GM19324 (cell line): ENCODE results near the gene VGLL3.
"Not testable (repeated sequence)": the region's sequence is repeated elsewhere in the genome, so short reads cannot be mapped to it uniquely, and the experiment has no call there.

ENCODE experiments used
- ATAC-seq: cut with Tn5 transposase; IDR thresholded peaks from one replicate; pipeline ENCODE4 v1.9.1; 2021; ENCODE audit warnings: mild to moderate bottlenecking, moderate library complexity; ENCODE audit not compliant: unreplicated experiment, low FRiP score

Gene VGLL3

GRCh38 chr3:86990012-86990733 is 776 bp downstream of the VGLL3 start:
- ATAC-seq, result no peak

- no peak for ATAC-seq
Measured at GRCh38 chr3:86989611-86990010, 1.3 kb downstream of the VGLL3 start.

- no peak for ATAC-seq
Measured at GRCh38 chr3:86989006-86989405, 1.9 kb downstream of the VGLL3 start.

DNA sequence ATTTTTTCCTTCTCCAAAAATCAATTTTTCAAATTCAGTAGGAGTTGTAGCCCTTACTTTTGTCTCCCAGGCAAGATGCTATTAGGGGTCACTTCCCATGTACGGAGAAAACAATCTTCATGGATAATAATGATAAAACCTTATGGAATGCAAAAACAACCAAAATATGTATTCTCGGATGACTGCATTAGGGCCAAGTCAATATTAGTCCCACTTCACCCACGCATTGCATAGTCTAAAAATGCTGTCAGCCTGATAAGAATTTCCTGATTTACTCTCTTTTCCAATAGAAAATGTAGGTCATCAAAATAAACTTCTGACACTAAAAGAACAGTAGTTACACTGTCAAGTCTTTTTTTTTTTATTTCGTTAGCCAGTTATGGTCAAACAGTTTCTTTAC is 2.7 kb downstream of the VGLL3 start:
- ATAC-seq, result no peak

GRCh38 chr3:86987421-86987715 is 3.6 kb downstream of the VGLL3 start:
- ATAC-seq, result no peak

GRCh38 chr3:86986671-86987420 is 4.1 kb downstream of the VGLL3 start:
- ATAC-seq, result no peak

DNA sequence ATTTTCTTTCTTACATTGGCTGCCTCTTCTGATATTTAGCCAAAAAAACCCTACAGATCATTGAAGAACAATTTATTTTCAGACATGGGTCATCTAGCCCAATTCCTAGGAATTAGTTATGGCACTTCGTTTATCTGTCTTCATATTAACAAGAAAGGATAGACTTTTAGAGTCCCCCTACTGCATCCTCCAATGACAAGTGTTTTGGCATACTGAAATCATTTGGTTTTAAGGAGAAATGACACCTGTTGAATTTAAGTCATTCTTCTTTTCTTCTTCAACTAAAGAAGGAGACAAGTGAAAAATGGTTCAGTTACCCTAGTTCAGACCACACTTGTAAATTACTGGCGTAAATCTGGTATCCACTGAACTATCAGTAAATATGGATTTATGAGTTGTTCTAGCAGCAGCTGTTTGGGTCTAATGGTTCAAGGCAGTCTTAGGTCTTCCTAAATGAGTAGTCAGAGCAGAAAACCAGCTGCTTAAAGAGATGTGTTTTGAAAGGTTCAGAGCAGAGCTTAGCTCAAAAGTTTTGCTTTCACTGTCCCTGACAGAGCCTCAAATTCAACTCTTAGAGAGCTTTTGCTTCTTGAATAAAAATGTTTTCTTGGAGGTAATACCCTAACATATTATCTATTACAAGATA is 5.6 kb downstream of the VGLL3 start:
- ATAC-seq, result no peak

DNA sequence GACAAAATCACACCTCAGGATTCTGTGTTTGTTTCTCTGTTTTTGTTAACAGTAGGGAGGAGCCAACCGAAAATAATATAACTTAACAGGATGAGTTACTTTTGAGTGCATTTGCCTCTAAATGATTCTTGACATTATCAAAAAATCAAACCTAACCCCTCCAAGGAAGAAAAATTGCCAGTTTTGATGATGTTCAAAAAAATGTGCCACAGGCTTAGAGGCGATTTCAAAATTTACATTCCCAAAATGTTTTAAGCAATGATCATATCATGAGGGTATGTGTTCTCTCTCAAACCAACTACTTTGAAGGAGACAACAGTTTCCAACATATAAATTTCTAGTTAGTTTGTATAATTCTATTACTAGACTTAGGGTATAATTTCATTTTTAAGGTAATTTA is 6.7 kb downstream of the VGLL3 start:
- ATAC-seq, result no peak

GRCh38 chr3:86982883-86983282 is 8.1 kb downstream of the VGLL3 start:
- ATAC-seq, result no peak

DNA sequence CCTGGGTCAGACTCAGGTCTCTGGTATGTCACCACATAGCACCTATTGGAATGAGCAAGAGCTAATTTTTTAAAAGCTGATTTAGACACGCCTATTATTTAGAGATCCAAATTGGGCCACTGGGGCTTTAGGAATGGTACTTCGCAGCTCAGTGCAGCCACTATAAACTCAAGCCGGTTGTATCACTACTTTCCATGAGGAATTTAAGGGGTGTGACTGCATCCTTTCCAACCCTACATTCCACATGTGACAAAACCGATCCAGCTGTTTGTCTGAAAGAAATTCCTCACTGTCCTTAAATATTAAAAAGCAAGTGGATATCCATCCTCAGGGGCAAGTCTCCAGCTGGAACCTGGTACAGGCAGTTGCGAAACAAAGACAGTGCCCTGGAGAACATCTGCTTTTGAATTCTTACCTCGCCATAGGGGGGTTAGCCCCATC is 12.8 kb downstream of the VGLL3 start:
- no peak for ATAC-seq

DNA sequence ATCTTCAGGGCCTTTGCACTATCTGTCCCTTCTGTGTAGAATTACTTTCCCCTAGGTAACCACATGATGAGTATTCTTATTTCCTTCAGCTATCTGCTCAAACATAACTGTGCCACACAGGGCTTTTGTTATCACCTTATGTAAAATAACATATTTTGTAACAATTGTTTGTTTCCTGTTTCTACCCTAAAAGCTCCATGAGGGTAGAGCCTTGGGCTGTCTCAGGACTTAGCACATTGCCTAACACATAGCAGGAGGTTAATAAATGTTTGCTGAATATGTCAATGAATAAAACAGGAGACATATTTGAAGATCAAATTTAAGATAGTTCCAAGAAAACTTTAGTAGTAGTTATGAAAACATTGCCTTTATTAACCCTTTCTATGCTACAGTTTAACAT is 14.7 kb downstream of the VGLL3 start:
- ATAC-seq, result no peak

- ATAC-seq, result not testable (repeated sequence)
Measured at GRCh38 chr3:86974177-86974576, 16.8 kb downstream of the VGLL3 start.

- no peak for ATAC-seq
Measured at GRCh38 chr3:86973440-86973839, 17.5 kb downstream of the VGLL3 start.

DNA sequence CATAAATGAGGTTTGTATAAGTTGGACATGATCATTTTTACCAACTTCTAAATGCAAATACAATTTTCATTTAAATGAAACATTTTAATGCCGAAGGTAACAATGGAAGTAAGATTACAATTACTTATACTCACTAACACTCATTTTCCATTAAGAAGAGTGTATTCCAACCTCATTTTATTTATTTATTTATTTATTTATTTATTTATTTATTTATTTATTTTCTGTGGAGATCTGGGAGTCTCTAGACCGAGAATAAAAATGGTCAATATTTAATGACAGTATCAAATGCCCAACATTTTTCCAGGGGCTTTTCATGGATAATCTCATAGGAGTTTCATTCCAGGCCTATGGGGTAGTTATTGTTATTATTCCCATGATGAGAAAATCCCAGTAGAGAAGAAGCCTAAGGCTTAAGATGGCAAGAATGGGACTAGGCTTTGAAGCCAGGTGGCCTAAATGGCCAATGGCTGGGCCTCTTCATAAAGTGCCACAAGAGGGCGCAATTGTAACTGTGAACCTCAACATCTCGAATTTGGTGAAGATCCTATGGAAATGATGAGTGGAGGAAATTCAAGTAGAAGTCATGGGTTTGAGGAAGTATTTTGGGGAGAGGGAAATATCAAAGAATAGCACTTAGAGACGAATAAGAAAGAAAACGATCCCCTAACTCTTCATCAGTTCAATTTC is 21.3 kb downstream of the VGLL3 start:
- ATAC-seq, result no peak

DNA sequence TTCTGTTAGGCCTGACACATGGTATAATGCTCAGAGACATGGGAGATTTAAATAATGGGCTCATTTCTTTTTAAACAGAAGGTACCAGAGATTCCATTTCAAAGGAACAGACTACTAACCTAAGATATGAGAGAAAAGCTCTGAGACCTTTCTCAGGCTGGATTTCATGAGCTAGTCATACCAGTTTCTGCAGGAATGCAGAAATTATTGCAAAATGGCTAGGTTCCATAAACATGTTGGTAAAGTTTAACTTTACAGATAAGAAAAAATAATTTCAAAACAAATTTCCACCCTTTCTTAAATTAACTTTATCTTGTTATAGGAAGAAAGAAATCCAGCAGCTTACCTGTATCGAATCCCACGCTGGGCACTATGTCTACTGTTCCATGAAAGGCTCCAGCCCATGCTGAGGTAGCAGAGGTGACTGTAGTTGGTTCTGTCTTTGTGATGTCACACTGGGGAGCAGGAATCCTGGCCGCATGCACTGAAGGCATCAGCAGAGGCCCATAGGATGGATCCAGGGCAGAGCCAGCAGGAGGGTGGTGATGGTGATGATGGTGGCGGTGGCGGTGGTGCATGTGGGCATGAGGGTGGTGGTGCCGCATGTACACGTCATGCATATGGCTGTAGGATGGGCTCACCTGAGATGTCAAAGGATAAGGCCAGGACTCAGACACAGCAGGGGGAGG is 22.6 kb downstream of the VGLL3 start:
- no peak for ATAC-seq

GRCh38 chr3:86967062-86967461 is 23.9 kb downstream of the VGLL3 start:
- no peak for ATAC-seq

DNA sequence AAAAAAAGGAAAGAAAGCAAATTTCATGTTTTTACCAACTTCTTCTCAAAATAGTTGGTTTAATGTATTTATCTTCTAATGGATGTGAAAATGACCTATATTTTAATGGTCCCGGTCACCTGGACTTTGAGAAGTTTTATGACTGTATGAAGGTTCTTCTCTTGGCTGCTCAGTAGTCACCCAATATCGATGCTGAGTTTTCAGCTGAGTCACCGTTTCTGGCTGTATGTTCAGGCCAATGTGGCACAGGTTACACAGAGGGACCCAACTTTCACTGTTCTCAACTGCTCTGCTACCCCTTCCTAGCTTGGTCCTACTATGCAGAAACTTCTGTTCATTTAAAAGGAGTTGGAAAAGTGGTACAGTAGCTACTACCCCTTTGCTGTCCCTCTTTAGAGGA is 25.8 kb downstream of the VGLL3 start:
- no peak for ATAC-seq

- ATAC-seq, result no peak
Measured at GRCh38 chr3:86963611-86964010, 27.3 kb downstream of the VGLL3 start.

DNA sequence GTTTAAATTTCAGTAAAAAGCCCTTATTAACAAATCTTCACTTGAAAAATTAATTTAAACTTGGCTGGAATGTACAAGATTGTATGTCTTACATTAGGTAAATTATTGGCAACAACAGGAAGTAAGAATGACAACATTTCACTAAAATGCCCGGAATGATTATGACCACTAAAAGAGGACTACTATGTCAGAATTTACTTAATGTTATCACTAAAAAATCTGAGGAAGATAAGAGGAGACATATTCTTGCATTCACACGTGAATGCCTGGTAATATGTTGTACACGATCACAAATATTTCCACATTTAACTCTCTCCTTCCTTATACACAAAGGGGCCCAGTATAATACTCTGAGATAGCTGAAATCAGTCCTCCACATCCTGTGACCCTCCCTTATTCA is 29.7 kb downstream of the VGLL3 start:
- ATAC-seq, result no peak

DNA sequence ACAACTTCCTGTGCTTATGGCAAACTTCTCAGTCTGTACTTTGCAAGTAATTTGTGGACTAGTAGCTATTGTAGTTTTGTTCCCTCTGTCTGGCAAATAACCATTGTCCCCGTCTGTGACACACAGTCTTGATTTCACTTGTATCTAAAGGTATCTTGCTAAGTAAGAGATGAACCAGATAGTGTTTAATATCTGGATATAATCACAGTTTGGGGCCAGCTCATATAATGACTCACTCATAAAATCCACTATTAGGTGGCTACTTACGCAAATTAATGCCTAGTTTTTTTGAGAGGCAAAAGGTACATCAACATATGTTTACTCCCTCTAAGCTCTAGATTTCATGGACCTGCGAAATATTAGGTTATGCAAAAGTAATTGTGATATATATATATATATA is 30.4 kb downstream of the VGLL3 start:
- no peak for ATAC-seq

GRCh38 chr3:86958534-86958933 is 32.4 kb downstream of the VGLL3 start:
- no peak for ATAC-seq
